Erythroblast (primary cell): ENCODE results near the gene ELOVL6.

Experiments used
- GATA1 ChIP-seq: IDR thresholded peaks from 2 replicates; pipeline ENCODE4 v1.6.1; 2011; ENCODE audit warnings: low read depth, mild to moderate bottlenecking, control low read depth, low read length, moderate library complexity
- POLR2A ChIP-seq: IDR thresholded peaks from 2 replicates; pipeline ENCODE4 v1.6.1; 2011; ENCODE audit warnings: mild to moderate bottlenecking, low read length

DNA sequence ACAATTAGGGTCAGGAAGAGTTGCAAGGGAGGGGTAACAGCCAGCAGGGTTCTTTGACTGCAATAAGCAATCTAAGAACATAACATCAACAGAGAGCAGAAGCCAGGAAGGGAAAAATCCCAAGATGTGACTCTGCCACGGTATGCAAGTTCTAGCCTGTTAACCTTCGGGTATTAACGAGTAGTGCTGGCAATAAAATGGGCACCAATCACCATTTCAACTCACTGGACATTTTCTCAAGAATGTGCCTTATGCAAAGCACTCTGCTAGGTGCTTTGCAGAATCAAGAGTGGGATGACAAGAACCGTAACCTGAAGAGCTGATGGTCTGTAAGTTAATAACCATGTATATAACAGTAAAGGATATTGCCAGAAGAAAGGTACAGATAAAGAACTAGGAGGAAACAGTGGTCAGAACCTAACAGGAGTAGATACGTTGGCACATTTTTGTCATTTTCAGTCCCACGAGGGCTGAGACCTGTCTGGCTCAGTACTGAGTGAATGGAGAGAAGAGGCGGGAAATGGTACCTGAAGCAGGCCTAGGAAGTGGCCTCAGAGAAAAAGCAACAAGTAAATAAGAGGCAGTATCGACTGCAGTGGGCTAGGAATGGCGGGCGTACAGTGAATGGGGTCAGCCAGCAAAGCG lies 2.7 kb downstream of the ELOVL6 start:
- TF ChIP-seq POLR2A (no peak), GATA1 (no peak)
